NCI-H1092 treated with DMSO at 0.1 percent for 48 hours (cell line): ENCODE data around the gene RNF17.

Experiments used
- DNase-seq: peaks from one replicate; lab custom pipeline; 2025; lab: John Stamatoyannopoulos, UW

The RNF17 gene

GRCh38 chr13:24899601-24900000, 135.6 kb downstream of the RNF17 start:
- no peak for DNase-seq

GRCh38 chr13:24900507-24900906, 136.5 kb downstream of the RNF17 start:
- no peak for DNase-seq

GRCh38 chr13:24905242-24905641, 141.3 kb downstream of the RNF17 start:
- DNase-seq: no peak

DNA sequence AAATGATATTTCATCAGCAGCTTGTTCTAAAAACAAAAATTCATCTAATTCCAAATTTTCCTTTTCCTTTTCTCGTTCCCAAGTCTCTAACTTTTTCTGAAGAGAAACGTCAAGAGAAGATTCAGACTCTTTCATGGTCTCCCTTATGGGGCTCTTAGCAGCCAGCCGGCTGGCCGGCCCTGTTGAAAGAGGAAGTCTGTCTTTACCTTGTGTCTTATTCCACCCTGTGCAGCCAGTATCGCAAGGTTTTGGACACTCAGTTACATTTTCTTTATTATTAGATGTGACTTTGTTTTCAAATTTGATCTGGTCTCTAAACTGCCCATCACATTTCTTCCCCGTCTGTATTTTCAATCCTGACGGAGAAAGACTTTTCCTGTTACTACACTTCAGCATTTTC, 142.3 kb downstream of the RNF17 start:
- DNase-seq: no peak

- DNase-seq: no peak
These were observed 146.6 kb downstream of the RNF17 start for GRCh38 chr13:24910502-24911132.

- no peak for DNase-seq
These were observed 147.4 kb downstream of the RNF17 start for GRCh38 chr13:24911133-24911908.

DNA sequence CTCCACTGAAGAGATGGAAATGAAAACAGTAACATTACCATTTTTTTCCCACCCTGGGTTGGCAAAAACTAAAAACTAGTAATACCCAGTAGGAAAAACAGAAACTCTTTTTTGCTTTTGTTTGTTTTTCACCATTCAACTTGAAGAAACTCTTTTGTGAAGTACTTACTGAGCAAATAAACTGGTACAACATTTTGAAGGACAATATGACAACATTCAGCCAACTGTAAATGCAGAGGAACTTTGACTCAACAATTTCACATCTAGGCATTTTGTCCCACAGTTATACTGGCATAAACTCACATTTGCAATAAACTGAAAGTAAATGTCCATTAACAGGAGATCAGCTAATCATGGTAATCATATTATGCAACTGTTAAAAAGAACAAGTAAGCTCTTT, 152.5 kb downstream of the RNF17 start:
- no peak for DNase-seq

DNA sequence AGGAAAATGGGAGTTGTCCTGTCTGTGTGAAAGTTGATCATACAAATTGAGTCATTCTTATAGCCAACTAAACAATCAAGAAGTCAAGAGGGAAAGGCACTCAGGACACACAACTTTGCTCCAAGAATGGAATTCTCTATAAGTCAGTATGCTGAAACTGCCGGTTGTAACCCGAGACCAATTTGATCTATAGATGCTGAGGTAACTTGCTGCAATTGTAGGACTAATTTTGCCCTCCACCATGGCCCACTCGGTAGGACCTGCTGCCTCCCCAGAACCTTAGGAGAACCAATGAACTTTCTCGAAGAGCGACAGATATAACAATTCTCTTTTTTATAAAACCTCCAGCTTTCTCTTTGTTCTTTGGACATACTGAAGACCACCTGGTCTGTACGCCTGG, 157.0 kb downstream of the RNF17 start:
- no peak for DNase-seq

GRCh38 chr13:24921881-24922280, 157.9 kb downstream of the RNF17 start:
- no peak for DNase-seq

DNA sequence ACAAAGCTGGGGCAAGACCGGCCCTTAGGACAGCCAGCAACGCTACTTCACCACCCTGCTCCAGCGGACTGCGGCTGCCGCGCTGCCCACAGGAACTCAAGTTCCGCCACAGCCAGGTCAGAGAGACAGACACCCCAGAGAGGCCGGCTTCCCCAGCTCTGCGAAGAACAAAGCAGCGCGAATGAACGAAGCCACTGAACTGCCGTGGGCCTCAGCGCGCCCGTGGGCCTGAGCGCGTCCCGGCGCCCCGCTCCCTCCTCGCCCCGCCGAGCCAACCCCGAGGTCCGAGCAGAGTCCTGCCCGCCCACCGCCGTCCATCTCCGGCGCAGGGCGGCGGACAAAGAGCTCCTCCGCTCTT, 158.4 kb downstream of the RNF17 start:
- DNase-seq: peak; percentile 39

GRCh38 chr13:24922745-24923591, 159.0 kb downstream of the RNF17 start:
- peak; percentile 96 for DNase-seq

GRCh38 chr13:24925318-24926231, 161.6 kb downstream of the RNF17 start:
- DNase-seq: no peak

- DNase-seq: no peak
These were observed 163.9 kb downstream of the RNF17 start for GRCh38 chr13:24927810-24928404.

- no peak for DNase-seq
These were observed 165.2 kb downstream of the RNF17 start for GRCh38 chr13:24929196-24929595.
